CD4-positive, alpha-beta T cell treated with Interleukin-1 beta for 1 hour (primary cell): ENCODE measurements around the gene LRRN4CL.
A peak's percentile ranks its signal among the peaks of the same experiment; 100 is the strongest.
"Not testable (repeated sequence)": the region's sequence is repeated elsewhere in the genome, so short reads cannot be mapped to it uniquely, and the experiment has no call there.

Source experiments
- DNase-seq, 2 donors: peaks; one replicate each; pipeline ENCODE4 v3.0.0-alpha.2; 2020 to 2022

The LRRN4CL gene

DNA sequence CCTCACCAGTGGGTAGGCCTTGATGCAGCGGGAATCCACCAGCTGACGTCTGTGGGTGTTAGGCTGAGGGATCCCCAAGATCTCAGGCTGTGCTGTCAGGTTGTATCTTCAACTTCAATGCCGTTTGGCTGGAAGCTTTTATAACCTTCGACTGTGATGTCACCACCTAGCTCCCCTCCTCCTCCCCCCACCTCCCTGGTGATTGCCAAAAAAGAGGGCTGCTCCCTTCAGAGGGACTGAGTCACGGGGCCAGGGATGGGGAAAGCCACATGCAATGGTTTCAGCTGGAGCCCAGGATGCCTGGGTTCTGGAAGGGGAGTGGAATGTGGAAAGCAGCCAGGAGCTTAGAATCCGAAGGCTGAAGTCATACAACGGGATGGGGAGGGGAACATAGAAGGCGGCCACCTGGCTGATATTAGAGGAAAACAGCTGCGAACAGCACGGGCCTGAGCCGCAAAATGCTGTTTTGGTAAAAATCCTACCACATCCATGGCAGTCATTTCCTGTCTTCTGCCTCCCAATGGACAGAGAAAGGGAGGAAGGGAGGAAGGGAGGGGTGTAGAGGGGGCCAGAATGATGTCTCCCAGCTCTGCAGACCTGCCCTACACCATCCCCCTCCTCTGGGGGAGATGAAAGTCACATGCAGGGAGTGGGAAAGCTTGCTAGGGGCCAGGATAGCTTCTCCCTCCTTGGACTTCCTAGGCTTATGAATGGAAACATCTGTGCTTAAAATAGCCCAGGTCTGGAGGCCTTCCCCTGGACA, at the start of gene LRRN4CL:
Gene LRRN4CL, minus strand, starts transcription at position 110 of the 763 bp plus-strand sequence. CDS start 1,022 bp downstream, outside the sequence.
- no peak for DNase-seq

DNA sequence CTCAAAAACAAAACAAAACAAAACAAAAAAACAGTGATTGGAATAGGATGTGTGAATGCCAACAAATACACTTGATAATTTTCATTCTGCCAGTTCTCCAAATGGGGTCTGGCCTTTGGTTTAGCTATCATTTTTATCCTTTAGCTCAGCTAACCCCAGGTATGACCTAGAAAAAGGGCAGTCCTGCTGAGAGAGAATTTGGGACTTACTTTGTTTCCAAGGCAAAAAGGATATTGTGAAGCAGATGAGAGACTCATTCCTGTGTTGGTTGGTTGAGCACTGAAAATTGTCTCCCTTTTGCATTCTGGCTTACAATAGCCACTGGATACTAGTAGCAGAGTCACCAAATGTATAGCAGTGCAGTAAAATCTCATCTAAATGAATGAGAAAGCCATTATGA, 47.9 kb upstream of the LRRN4CL start:
- no peak for DNase-seq

DNA sequence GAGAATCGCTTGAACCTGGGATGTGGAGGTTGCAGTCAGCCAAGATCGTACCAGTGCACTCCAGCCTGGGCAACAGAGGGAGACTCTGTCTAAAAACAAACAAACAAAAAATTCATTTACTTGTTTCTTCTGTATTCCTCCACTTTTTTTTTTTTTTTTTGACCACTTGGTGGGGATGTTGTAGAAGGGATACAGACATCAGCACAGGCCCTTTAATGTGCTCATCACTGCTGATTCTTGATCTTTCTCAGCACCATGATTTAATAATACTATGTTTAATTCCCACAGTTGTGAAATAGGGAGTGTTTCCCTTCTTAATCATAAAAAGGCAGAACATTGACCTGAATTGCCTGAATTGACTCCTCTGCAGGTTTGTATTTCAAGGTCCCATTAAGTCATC, 43.5 kb upstream of the LRRN4CL start:
- DNase-seq, result no peak

DNA sequence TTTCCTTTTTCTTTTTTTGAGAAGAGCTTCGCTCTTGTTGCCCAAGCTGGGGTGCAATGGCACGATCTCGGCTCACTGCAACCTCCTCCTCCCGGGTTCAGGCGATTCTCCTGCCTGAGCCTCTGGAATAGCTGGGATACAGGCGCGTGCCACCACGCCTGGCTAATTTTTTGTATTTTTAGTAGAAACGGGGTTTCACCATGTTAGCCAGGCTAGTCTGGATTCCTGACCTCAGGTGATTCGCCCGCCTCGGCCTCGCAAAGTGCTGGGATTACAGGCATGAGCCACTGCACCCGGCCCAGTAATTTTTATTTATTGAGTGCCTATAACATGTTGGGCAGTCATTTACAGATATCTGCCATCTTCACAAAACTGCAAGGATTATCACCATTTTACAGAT, 40.7 kb upstream of the LRRN4CL start:
- DNase-seq, result not testable (repeated sequence)

DNA sequence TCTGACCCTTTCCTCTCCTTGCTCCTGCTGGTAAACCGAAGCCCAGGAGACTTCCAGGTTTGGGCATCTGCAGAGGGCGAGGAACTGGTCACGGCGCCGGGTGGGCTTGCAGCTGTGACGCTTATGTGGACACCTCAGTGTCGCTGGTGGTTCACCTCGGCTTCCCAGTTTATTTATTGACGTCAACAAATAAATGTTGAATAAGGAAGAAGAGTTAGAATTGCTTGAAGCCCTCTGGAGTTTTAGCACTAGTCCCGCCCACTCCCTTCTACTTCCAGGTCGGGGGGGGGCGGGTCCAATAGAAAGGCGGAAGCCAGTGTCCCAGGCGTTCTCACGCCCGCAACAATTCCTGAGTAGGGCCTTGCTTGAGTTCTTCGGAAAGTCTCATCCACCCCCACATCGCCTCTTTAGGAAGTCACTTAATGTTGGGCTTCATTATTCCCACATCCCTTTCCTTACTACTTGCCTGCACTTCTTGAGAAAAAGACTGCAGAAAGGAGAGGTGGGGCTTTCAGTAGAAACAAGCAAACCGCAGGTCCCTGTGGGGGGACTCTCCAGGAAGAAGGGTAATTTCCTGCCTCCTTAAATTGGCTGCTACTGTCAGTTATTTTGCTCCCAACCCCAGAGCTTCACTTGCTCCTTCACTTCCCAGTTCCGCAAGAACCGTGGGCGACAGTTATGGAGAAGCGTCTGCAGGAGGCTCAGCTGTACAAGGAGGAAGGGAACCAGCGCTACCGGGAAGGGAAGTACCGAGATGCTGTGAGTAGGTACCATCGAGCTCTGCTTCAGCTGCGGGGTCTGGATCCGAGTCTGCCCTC, 39.0 kb upstream of the LRRN4CL start, which contains the start of gene TTC9C:
Gene TTC9C, plus strand, starts transcription at position 316 of the 818 bp plus-strand sequence. Its CDS starts 363 bp downstream, at position 679.
- peak; percentile 81 to 83 for DNase-seq

DNA sequence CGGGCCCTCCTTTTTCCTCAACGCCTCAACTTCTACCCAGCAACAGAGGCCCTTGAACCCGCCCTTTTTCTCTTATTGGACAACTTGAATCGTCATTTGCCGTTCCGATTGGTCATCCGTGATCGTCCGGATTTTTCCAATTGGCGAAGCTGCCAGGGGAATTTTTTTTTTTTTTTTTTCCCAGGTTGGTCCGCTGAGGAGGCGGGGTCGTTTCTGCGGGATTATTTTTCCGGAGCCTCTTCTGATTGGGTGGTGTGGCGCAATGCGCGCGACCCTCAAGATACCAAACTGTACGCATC, 38.5 kb upstream of the LRRN4CL start:
- peak; percentile 92 to 96 for DNase-seq

DNA sequence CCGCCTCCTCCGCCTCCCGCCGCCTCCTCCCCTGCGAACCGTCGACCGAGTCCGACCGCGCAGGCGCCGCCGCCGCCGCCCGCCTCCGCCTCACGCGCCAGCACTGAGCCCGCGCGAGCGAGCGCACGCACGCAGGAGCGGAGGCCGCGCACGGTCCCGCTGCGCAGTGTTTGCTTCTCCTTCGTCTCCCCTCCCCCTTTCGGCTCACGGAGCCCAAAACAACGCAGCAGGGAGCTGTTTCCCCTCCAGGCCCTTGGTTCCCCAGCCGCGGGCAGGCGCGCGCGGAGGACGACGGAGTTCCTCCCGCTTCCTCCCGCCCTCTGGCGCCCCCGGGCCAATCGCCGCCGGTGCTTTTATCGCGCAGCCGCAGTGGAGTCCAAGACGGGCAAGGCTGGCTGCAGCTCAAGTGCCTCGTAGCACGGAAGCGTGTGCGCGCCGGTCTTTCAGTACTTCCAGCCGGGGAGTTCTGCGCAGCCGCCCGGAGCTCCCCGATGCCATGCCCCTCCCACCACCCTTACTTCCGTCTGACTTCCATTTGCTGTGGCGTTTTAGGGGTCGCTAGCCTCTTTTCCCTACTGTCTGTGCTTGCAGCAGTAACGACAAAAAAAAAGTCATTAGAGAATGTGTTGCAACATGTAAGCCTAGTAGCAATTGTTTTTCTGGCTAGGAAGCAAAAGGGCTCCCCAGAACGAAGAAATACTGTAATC, 38.0 kb upstream of the LRRN4CL start, which contains the start of gene HNRNPUL2:
Gene HNRNPUL2, minus strand, starts transcription at position 293 of the 707 bp plus-strand sequence. CDS start 301 bp downstream, outside the sequence.
- peak; percentile 99 for DNase-seq

DNA sequence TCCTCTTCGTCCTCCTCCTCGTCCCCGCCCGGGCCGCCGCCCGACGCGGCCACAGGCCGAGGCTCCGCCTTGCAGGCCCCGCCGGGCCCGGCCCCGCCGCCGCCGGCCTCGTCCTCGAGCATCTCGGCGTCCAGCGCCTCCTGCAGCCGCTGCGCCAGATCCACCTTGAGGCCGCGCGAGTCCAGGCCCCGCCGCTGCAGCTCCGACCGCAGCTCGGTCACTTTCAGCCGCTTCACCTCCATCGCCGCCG, 37.5 kb upstream of the LRRN4CL start:
- DNase-seq, result no peak

DNA sequence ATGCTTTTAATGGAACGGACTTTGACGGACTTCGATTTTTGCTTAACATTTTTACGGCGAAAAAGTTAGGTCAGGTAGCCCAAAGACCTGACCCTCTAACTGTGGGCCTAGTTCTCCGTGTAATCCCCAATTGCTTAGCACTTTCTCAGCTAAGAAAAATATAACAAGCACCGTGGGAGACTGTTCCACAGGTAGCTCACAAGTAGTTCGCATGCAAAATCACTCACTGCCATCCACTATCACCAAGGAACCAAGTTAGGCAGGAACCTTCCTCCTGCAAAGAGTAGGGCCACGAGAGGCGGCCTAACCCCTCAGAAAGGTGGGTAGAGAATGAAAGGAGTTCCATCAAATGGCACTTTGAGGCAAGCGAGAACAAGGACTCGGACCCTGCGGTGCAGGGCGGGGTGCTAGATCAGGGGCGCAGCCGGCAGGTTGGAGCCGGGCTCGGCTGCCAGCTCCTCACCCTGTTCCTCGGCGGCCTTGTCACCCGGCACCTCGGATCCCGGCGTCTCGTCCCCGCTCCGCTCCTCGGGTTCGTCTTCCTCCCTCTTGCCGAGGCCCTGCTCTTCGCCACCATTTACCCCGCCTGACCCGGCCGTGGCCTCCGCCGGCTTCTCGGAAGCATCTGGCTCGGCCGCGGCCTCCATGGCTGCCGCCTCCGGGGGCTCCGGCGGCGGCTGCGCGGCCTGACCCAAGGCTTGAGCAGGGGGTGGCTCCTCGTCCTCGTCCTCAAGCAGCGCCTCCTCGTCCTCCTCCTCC, 37.0 kb upstream of the LRRN4CL start:
- DNase-seq, result no peak

DNA sequence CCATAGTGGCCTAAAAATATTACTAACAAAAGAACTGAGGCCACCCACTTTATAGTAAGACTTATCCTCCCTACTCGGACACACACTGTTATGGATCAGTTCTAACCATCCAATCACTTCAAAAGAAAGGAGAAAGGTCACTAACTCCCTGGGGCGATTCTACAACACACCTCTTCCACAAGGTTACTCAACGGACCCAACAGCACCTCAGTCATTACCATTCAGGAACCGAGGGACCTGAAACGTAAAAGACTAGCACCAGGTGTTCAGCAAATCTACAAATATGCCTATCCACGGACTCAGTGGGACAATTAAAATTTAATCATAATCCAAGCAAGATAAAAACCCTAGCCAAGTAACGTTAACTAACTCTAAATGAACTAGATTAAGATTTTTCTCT, 36.3 kb upstream of the LRRN4CL start:
- no peak for DNase-seq

DNA sequence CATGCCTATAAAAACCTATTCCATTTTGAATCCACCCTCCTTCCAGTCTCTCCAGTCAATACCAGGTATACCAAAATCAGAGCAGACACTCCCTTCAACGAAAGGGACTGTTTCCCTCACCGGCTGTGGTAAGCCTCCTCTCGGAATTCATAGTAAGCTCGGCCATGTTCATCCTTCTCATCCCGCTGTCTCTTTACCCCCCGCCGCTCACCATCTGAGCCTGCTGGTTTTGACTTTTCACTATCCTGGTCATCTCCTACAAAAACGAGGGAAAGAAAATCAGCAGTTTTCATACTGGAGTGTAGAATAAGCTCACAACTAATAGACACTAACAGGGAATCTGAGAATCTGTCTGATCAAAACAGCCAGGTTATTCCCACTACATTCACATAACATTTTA, 34.8 kb upstream of the LRRN4CL start:
- DNase-seq, result no peak

DNA sequence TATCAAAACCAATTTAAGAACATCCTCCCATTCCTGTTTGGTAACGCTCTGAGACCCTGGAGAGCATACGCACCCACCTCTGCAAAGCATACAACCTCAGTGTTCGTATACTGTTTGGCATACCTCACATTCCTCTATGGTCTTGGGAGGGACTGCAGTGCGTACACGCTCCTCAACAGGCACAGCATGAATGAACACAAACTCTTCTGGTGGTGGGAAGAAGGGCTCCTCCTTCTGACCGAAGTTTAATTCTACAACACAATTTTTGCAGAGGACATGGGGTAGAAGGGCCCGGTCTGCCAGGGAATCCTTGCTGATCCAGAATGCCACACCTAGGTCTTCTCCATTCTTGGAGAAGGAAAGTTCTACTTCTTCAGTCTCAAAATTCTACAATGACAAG, 32.7 kb upstream of the LRRN4CL start:
- DNase-seq, result no peak

DNA sequence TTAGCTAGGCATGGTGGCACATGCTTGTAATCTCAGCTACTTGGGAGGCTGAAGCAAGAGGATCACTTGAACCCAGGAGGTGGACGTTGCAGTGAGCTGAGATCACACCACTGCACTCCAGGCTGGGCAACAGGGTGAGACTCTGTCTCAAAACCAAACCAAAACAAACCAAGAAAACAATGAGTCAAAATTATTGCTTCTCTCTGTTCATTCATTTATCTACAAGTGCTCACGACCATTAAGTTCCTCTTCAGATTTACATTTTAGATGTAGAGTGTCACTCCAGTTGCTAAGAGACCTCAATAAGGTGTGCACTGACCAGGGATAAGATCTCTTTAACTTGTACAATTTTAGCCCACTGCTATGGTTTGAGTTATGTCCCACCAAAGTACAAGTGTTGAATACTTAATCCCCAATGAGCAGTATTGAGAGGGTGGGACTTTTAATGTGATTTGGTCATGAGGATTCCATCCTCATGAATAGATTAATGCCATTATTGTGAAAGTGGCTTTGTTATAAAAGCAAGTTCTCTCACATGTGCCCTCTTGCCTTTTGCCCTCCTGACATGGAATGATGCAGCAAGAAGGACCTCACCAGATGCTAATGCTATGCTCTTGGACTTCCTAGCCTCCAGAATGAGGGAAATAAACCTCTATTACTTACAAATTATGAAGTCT, 30.1 kb upstream of the LRRN4CL start:
- no peak for DNase-seq

DNA sequence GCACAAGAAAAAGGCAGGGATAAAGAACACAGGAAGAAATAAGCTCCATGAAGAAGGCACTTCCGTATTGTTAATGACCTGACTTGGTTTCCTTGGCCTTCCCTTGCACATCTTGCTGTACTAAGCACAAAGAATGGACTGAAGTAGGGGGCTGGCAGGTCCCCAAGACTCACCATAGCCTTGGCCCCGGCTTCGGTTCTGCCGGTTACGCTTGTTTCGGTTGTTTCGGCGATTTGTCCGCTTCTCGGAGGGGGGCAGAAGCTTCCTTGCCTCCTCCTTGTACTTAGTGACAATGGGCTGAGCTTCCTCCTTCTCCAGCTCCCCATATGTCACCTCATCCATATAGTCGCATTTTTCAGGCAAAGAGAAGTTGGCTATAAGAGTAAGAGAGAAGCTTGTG, 27.5 kb upstream of the LRRN4CL start:
- no peak for DNase-seq

DNA sequence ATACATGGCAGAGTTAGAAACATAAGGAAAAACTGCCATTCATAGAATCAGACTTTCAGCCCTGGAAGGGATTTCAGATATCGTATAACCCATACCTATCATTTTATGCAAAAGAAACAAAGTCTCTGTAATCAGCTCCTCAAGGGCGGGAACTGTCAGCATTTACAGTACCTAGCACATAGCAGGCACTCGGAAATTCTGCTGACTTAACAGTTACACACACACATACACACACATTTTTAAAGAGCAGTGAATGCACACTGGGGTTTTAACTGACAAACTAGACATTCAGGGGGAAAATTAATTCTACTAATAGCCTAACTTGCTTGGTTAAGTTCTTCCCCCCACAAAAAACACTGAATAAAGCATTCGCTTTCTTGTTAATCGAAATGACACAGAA, 26.9 kb upstream of the LRRN4CL start:
- DNase-seq, result no peak

DNA sequence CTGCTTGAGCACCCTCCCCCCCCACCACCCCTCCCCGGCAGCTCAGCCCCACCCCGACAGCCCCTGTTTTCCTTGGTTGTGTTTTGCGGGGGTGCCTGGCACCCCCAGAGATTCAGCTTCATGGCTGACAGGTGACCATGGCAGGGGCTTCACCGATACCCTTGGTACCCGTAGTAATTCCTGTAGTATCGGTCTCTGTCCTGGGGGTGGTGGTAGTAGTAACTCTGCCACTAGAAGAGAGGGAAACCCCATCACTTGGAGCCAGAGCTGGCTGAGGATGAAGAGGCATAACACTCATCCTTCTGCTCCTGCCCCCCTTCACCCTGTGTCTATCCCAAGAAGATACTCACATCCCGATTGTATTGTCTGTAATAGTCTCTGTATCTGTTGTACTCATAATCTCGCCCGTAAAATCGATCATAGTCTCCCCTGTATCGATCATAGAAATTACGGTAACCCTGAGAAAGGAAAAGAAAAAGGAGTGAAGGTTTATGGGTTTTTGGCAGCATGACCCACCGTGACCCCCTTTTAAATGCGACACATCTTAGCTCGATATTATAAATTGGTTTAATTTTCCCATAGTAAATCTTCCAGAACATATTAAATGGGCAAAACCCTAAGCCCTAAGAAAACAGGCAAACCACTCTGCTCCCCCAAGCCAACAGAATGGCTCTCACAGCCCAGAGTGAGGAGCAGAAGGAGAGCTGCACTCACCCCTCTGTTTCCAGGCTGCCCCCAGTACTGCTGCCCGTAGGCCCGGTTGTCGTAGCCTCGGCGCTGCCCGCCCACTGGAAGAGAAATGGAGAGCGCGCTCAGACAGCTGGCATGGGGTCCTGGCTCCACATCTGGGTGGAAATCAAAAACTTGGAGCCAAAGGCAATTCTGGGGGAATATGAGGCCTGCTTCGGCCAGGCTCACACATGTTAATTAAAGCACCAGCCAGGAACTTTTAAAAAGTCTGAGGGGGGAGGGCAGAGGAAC, 26.1 kb upstream of the LRRN4CL start:
- DNase-seq, result no peak

DNA sequence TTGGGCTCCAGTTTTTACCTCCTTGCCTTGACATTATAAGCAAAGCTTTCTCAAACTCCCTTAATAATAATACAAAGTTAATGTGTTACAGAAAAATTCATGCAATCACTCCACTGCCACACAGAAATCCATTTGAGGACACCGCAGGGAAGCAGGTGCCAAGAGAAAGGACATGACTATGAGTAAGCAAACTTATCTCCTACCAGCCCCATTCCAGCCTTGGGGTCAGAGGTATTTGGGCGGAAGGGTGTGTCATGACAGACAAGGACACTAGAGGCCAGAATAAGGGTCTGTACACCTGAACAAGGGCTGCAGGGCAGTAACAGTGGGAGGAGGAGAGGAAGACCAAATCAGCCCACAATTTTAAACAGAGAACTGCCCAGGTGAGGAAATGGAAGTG, 24.0 kb upstream of the LRRN4CL start:
- DNase-seq, result no peak

DNA sequence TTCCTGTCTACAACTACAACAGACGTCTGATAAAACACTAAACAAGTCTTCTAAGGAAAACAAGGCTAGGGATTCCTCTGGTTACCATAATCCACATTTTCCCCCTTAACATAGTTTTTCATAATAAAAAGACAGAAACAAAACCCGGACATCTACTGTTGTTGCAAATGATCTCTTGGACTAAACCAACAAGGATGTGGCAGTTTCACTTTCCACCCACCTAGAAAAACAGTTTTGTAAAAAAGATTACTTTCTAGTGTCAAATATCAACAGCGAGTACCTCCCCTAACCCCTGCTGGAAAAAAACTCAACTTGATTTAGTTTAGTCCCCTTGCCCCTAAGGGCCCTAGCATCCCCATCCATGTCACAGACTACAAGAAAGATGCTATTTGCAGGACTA, 23.5 kb upstream of the LRRN4CL start:
- no peak for DNase-seq

DNA sequence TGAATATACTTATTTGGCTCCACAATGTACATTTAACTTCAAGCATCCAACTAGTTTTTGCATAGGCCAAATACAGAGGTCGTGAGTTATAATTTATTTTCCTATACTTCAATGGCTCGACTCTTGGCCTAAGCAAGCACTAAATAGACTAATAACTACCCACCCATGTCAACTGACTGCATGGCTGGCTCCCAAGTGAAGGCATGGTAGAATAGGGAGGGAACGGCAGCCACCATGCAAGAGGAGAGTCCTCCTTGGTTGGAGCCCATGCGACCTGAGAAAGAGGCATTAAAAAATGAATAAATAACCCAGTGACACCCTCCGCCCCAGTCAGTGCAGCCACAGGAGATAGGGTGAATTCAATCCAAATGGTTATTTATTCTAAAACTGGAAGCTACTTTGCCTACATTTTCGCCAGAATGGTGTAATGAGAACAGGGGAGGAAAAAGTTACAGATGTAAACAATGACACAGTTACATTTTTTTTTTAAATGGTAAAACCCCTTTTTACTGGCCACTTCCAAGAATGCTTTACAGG, 23.0 kb upstream of the LRRN4CL start:
- DNase-seq, result no peak

DNA sequence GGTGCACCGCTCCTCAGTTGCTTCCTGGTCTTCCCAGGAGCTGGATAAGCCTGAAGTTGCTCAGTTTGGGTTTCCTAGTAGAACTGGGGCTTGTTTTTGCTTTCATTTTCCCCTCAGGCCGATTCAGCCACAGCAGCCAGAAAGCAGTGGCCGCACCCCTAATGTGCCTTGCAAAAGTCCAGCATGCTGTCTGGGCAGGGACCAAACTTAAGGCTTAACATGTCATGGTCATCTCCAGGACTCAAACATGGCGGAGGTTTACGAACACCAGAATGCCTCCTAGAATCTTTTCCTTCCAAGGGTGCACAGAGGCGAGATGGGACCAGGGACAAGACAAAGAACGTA, 20.6 kb upstream of the LRRN4CL start:
- no peak for DNase-seq
